ENCODE measurements around the gene NRP2.

DNA sequence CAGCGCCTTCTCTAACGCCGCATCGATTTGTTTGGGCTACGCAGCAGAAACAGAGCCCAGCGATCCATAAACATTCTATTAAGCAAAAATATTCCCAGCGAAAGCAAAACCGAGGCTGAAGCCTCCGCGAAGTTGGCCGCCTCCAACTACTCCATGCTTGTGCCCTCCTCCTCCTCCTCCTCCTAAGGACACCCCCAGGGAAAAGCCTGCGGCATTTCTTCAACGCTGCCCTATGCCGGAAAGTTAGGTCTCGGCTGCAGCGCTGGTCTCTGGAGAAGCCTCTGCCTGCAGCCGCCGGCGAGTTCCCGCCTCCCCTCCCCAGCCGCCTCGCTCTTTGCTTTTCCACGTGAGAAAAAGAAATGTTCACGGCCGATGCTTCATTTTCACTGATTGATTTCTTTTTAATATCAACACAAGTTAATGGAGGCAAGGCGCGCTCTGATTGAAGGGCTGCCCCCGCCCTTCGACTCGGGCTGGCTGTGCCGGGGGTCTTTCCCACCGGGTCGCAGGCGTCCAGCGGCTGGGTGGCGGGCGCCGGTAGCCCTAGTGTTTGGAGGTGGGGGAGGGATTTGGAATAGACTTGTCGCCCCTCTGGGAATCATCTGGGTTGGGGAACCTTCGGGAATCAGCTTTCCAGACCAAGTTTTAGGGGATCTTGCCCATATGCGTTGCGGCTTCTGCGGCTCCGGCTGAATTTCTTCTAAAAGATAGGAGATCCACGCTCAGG lies 3.9 kb downstream of the NRP2 start:
- TF ChIP-seq CTCF (IDR thresholded peaks at IDR 0.05; ENCODE audit: low read depth, low read length, missing input control) (no peak), MAX (IDR thresholded peaks at IDR 0.05) (no peak), JUND (IDR thresholded peaks at IDR 0.05) (no peak), FOXA1 (IDR thresholded peaks at IDR 0.05) (no peak), RAD21 (IDR thresholded peaks at IDR 0.05) (no peak), GABPA (IDR thresholded peaks at IDR 0.05 in 1 of 2, conservative IDR thresholded peaks at IDR 0.05 in 1 of 2) (no peak)
